ENCODE results near the gene MOXD1. TPM values are rescaled to one million over a fixed set of nuclear protein-coding genes. Genes with fewer than 3 reads are reported as not detected.

Gene MOXD1
- total RNA-seq, 2 experiments from 2014 or later = not detected

- ChIA-PET CTCF (no interaction called here), POLR2A (no interaction called here)
- DNase-seq (no peak), ATAC-seq (no peak)
- Mint-ChIP-seq H3K27ac (no peak overlapping the region), H3K4me1 (ENCODE audit: low read depth) (no peaks in the 10 kb centered on the region), H3K27me3 (ENCODE audit: low read depth) (peaks cover 4% of the 10 kb centered on the region), H3K9me3 (ENCODE audit: insufficient read depth) (no peaks in the 10 kb centered on the region), H3K36me3 (ENCODE audit: low read depth) (no peaks in the 10 kb centered on the region), H3K4me3 (no peak overlapping the region)
Measured at GRCh38 chr6:132246120-132246617, 155.1 kb downstream of the MOXD1 start.

Other genes starting within 250 kb of the MOXD1 start
- 10 to 100 TPM; 16.0 to 16.4 TPM for gene STX7, start 111.6 kb upstream of the MOXD1 start, total RNA-seq
- not detected for gene TAAR9, start 136.8 kb upstream of the MOXD1 start, total RNA-seq
- not detected for gene TAAR8, start 151.2 kb upstream of the MOXD1 start, total RNA-seq
- not detected for gene TAAR6, start 168.8 kb upstream of the MOXD1 start, total RNA-seq
- gene TAAR5, start 188.3 kb upstream of the MOXD1 start, total RNA-seq = not detected
- not detected for gene TAAR2, start 222.8 kb upstream of the MOXD1 start, total RNA-seq

Data from activated CD8-positive, alpha-beta T cell treated with anti-CD3 and anti-CD28 coated beads, Interleukin-2, amount 10 ng/mL, durations not matched to agents 7 days and 5 days (primary cell).